ENCODE results near the gene RANBP3.
A peak's percentile ranks its signal among the peaks of the same experiment; 100 is the strongest.

Gene RANBP3

DNA sequence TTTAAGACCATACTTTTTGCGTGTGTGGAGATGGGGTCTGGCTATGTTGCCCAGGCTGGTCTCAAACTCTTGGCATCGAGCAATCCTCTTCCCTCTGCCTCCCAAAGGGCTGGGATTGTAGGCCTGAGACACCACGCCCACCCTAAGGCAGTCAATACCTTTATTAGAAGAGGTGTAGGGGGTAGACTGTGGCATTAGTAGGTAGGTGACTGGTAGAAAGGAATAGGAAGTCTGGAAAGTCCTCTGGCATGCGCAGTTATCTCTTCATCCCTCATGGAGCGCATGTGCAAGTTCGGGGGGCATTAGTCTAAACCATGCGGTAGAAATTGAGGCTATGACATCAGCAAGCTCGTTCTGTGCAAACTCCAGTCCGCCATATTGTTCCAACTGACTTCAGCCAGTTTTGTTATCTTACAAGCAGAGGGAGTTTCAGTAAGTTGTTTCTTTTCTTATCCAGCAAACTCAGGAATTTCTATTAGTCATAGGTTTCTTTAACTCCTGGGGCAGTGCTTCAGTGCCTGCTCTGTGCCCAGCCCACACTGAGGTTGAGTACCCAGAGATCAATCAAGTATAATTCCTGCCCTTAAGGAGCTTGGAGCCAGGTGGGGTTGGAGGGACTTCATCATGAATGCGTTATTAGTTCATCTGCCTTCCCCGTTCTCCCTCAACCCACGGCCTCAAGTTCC lies 7.3 kb upstream of the RANBP3 start:
- DNase-seq = no peak

DNA sequence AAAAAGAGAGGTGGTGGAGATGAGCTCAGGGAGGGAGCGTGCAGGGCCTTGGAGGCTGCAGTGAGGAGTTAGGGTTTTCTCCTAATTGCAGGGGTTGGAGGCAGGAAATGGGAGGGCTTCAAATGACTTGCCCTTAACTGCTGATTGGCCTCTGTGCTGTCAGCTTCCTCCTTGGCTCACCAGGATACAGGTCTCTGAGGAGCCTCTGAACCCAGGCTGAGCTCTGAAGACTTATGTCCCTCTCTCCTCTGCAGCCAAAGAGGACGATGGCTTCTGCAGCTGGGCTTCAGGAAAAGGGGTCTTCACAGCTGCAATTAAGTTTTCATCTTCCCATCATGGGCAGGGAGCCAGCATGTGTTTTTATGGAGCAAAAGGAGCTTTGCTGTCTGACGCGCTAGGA lies 6.7 kb upstream of the RANBP3 start:
- DNase-seq = no peak

DNA sequence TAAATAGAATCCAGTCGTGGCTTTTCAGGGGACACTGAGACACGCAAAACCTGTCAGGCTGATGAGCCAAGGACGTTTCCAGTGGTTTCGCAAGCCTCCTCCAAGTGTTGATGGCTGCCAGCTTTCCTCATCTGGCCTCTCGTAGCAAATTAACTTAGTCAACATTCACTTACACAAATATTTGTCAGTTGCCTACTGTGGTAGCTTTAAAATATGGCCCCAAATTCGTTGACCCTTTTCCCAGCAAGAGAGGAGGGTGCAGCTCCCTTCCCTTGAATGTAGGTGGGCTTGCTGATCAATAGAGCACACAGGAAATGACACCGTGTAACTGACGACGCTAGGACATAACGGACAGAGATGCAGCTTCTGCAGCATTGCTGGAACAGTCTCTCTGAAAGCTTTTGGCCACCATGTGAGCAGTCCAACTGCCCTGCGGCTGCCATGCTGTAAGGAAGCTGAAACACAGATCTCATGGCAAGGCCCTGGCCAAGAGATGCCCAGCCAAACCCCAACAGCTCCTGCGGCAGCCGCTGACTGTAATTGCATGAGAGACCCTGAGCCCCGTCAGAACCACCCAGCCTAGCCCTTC lies 5.5 kb upstream of the RANBP3 start:
- no peak for DNase-seq

DNA sequence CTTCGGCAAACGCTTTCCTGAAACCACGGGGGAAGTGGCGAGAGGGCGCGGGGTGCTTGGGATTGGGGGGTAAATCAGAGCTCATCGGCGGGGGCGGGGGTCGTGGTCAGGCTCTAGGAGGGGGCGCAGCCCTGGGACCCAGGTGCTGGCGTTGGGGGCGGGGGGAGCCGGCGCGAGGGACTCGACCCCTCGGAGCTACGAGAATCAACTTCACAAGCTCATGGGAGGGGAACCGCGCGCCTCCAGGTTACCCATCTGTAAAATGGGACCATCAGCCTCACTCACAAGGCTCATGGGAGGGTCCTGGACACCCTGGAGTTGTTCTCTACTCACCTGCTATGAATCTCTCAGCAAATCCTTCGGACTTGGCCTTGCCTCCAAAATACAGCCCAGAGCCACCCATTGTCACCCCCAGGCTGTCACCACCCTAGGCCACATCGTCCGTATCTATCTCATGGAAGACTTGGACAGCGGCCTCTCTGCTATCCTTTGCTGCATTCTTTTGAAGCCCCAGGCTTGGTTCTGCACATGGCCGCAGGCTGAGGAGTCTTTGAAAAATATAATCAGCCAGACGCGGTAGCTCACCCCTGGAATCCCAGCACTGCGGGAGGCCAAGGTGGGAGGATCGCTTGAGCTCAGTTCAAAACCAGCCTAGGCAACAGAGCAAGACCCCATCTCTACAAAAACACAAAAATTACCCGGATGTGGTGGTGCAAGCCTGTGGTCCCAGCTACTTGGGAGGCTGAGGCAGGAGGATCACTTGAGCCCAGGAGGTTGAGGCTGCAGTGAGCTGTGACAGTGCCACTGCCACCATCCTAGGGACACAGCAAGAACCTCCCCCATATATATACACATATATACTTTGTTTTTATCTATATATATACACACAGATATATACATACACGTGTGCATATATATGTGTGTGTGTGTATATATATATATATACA lies 939 bp upstream of the RANBP3 start:
- DNase-seq = no peak

DNA sequence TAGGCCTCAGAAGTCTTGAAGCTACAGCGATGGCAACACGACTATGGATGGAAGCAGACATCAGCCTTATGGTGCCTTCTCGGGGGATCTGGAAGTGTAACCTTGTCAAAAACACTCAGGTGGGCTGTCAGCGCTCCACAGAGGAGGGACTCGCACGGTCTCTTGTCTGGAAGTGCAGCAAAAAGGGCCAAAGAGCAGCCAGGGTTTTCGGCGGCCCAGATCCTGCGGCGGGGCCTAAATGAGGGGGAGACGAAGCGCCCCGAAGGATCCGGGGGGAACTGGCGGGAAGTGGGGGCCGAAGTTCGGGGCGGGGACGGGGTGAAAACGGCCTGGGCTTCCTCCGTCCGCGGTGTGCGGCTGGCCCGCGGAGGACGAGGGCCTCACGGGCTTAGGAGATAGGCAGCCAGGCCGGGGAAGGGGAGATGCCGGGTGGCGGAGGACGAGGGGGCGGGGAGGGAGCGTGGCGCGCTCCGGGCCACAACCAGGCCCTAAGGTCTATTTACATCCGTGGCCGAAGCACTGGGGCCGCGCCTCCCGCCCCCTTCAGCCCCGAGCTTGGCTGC lies 637 bp downstream of the RANBP3 start:
- DNase-seq = no peak

DNA sequence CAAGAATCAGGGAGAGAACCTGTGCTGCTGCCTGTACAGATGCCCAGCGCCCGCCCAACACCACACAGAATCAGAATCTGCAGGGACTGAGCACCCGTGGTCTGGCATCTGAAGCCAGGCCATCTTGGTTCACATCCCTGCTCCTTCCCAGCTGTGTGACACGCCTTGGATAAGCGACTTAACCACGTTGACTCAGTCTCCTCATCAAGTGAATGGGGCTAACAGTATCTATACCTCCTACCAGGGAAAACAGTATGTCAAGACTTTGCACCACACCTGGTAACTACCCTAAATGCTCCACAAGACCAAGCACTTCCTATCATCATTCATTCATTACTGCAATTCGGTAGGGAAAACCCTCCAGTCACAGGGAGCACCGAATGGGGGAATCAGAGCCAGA lies 1.2 kb downstream of the RANBP3 start:
- no peak for DNase-seq

DNA sequence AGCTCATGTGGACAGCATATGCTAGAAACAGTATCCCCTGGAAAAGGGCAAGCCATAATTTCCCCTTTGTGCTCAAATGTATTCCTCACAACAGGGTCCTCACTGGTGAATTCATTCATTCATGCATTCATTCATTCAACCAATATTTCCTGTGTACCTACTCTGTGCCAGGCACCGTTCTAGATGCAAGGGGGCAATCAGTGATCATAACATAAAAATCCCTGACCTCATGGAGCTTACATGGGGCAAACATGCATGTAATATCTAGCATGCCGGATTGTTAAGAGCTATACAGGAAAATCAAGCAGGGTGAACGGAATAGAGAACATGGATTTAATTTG lies 2.6 kb downstream of the RANBP3 start:
- no peak for DNase-seq

DNA sequence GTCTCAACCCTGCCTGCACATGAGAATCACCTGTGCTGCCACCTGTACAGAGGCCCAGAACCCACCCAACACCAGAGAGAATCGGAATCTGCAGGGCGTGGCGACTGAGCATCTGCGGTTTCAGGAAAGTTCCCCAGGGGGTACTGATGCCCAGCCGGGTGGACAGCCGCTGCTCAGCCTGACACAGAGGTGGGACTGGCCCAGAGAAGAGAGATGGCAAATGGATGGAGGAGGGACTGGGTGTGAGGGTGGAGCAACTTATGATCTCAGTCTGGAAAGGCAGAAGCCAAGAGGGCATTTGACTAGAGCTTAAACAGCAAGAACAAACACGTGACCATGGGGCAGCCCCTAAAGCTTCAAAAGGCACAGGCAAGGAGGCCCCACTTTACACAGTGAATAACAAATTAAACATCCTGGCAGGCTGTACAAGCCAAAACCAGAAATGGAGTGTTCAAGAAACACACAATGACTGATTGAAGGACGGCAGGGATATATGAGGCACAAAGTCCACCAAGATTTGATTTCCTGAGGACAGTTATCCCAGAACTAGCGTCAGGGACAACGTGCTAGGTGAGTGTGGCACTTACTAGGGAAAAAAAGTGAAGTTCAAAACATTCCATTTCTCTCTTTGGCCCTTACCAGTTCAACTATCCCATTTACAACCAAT lies 3.1 kb downstream of the RANBP3 start:
- DNase-seq = no peak

DNA sequence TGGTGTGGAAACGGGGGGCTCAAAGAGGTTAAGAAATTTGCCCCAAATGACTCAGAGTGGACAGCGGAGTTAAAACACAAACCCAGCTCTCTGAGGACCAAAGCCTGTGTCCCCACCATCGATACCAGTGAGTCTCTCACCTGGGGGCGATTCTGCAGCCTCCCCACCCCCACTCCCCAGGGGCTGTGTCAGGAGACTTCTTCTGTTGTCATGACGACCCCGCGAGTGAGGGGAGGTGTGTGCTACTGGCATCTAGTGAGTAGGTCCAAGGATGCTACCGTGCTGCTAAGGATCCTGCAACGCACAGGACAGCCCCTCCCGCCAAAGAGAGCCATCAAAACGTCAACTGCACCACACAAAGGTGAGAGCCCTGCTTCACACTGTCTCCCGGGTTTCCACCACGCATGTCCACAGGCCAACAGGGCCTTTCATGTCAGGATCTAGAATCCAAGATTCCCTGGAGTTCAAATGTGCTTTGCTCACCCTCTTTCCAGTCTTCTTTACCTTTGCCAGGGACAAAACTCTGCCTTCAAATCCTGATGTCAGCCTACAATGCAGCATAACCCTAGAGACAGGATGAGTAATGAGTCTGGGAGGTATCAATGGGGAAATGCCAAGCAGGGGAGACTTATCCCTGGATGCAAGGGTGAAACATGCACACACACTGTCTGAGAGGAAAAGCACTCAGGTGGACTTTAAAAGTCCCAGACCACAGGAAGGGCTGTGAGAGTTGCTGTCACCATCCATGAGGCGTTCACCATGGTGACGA lies 3.9 kb downstream of the RANBP3 start:
- no peak for DNase-seq

DNA sequence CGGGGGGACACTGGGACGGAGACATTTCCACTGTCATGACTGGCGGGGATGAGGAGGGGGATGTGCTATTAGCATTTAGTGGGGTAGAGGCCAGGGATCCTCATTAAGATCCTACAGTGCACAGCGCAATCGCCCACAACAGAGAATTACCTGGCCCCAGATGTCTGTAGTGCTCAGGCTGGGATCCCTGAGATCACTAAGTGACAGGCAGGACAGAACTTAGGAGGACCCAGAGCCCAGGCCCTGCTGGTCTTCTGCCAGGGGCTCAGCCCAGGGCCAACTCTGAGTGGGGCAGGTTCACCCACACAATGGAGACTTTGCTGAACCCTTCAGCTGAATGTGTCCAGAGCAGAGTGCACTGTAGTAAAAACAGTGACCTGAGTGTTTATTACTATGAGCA lies 4.6 kb downstream of the RANBP3 start:
- DNase-seq = no peak

DNA sequence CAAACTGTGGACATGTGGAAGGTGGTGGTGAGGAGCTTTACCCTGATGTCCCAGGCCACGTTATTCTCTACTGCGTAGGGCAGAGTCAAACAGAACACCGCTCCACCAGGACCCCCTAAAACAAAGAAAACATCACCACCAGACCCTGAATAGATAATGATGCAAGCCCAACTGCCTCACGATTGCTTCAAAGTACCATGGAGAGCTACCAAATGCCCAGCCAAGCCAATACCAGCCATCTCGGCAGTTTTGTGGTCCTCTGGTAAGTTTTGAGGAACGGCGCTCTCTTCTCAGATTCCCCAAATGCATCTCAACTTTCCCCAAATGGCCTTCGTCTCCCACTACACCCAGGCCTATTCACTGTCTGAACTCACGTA lies 5.6 kb downstream of the RANBP3 start:
- DNase-seq = no peak

DNA sequence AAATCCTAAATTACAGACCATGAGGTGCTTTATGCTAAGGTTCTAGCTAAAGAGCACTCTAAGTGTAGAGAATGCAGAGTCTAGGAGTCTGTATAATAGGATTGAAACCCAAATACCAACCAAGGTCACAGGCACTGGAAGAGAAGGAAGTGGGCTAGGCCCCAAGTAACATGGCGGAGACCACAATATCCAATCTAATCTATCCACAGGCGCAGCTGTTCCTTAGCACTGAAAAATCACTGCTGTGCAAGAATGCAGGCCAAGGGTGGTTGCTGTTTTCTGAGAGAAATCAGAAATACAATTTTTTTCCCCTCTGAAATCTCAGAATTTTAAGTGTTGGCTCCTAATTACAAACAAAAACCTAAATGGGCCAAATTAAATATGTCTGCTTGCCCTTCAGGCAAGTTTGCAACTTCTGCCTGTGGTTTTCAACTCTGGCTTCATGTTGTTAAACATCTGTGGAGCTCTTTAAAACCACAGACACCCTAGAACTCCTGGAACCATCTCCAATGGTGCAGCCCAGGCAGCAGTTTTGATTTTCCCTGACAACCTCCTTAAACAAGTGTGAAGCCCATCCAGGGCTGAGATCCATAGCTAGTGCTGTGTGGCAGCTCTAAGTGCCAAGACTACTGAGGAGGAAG lies 6.1 kb downstream of the RANBP3 start:
- DNase-seq = no peak

DNA sequence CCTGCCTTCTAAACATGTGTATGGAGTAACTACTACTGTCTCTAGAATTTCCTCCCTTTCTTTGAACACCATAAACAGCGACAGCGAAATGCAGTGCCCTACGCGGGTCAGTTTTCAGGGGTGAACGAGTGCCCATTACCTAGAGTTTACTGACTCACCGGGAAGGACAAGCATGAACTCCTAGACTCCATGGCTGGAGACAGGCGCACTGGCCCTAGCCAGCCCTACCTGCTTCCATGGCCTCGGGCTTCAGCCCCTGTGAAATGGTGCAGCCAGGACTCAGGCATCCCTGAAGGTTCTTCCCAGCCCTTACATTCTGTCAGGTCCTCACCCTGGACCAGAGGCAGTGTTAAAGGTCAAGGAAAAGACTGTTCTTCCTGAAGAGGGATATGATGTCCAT lies 8.5 kb downstream of the RANBP3 start:
- DNase-seq = no peak

DNA sequence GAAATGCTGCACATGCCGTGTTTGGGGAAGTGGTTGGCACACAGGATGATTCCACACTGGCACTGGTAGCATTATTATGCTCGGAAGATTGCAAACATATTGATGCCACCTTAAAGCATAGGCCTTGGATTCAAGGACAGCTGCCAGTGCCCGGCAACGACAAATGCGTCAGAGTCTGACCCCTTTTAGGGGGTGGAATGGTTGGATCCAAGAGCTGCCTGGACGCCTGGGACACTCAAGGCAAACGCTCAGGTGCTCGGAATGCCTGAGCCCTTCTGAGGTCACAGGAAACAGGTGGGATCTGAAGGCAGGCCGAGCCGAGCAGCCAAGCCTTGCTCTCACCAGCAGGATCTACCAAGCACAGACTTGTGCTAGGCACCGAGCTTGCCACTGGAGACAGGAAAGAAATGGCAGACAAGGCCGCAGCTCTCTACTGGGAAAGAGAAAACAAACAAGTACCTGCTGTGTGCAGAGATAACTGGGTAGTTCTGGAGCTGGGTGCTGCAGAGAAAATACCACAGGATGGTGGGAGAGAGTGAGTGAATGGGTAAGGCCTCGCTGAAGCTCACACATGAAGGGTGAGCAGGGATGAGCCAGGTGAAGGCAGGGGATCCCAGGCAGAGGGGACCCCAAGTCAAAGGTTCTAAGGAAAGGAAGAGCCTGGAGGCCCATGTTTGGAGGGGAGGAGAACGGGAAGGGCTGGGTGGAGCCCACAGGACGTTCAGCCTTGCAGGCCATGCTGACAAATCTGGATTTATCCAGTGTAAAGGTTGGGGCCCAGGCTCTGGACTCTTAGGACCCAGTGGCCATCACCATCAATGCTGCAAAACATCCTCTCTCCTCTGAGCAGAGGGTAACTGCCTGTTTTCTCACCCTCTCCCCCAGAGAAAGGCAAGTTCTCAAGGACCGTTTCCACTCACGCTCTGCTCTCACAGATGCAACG lies 9.2 kb downstream of the RANBP3 start:
- DNase-seq = peak; percentile 78

DNA sequence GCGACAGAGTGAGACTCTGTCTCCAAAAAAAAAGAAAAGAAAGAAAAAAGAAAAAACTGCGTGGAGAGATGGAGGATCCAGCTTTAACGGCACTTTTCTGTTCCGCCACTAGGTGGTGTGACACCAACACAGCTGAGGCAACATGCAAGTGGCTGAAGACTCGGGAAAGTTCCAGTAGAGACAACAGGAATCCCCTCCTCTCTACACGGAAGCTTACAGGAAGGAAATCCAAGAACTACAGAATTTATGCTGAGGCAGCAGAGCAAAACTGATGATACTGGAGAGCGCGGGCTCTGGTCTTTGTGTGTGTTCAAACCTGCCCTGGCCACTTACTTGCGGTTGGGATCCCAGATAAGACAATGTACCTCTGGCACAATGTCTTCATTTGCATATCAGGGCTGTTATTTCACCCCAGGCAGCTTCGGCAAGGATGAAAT lies 9.9 kb downstream of the RANBP3 start:
- DNase-seq = peak; percentile 85

DNA sequence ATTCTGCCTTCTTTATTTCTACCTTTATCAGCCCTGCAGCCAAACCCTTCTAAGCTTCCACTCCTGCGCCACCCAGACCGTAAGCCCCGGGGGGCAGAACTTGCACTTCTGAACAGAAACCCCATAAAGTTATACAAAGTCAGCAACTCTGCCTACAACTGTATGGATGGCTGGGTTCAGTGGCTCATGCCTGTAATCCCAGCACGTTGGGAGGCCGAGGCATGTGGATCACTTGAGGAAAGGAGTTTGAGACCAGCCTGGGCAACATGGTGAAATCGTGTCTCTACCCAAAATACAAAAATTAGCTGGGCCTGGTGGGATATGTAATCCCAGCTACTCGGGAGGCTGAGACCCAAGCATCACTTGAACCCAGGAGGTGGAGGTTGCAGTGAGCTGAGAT lies 10.4 kb downstream of the RANBP3 start:
- no peak for DNase-seq

DNA sequence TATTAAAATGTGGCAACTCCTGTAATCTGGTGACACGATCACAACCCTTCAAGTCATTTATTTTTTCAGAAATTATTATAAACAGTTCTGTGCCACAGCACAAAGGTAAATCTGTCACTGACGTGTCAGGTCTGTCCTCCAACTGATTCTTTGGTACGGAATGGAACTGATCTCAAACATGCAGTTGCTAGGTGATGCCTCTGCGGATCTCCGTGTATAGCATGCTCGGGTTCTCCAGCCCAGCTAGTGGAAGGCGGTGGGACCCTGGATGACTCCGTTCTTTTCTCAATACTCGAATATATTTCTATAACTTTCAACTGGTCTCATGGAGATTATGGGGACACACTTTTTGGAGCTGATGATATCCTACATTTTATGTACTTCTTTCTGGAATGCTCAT lies 11.0 kb downstream of the RANBP3 start:
- no peak for DNase-seq

DNA sequence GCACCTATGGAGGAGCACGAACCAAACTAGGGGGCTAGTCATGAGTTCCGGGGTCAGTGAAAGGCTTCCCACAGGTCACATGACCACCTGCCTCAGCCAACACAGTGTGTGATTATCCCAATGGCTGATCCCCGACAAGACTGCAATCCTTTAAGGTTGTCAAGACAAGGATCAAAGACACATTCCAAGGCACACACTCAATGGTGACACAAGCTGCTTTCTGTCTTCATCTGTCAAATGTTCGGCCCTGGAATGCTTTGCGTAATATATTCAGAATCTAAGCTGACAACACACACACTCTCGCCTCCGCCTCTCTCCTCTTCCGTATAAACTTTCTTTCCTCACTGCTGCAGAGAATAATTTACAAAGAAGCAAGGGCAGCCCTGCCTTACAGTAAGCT lies 11.7 kb downstream of the RANBP3 start:
- DNase-seq = no peak

DNA sequence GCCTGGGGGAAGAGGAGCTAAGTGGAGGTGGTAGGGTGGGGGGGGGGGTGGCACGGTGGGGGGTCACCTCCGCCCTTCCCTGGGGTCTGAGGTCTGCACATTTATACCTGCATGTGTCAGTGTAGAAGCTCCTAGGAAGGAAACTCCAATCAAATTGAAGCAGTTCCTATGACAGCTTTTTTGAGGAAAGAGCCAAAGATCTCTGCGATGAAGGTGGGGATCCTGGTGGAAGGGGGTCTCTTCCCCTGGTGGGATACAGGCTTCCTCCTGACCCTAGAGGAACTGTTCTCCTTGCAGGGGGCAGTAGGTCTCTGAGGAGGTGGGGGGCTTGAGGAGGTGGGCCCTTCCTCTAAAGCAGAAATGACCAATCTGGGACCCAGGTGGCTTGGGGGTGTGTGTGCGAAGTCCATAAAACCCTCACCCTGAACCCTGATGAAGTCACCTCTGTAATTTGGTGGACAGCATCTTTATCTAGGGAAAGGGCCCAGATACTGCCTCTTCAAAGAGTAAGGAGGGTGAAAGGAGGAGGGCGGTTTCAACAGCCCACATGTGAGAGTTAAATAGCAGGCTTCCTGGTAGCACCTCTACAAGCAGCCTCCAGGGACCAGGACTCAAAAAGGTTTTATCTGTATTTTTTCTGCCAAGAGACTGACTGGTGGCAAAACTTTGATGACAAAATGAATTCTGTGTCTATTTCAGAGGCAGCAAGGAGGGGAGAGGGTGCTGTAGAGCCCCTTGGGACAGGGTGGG lies 12.9 kb downstream of the RANBP3 start:
- DNase-seq = no peak

DNA sequence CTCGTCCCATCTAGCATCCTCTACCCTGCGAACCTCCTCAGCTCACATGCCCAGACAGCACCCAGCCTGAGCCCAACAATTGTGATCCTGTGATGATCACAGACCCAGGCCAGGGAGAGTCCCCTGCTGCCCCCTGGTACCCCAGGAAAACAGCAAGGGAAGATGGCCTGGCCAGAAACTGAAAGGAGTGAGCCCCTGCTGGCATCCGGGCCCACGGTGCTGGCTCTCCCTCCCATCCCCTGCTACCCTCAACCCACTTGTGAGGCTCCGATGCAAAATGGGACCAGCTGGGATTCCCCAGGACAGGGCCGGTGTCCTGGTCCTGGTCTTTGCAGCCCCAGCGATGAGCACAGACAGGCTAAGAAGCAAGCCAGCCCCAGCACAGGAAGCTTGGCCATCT lies 14.1 kb downstream of the RANBP3 start:
- no peak for DNase-seq

Data from DMS79 treated with DMSO at 0.1 percent for 48 hours (cell line).